IPS-18c (cell line): ENCODE measurements around the gene ZCWPW1.
A peak's percentile ranks its signal among the peaks of the same experiment; 100 is the strongest.
"Not testable (repeated sequence)": the region's sequence is repeated elsewhere in the genome, so short reads cannot be mapped to it uniquely, and the experiment has no call there.

Experiments
- H3K4me3 ChIP-seq: 2 replicates; pipeline ENCODE4 v1.7.0; 2013; ENCODE audit warnings: low read depth, mild to moderate bottlenecking, low read length, moderate library complexity; ENCODE audit not compliant: insufficient read depth
- H3K9me3 ChIP-seq: one replicate; pipeline ENCODE4 v1.6.1; 2013; ENCODE audit warnings: mild to moderate bottlenecking, low read length, moderate library complexity; ENCODE audit not compliant: control insufficient read depth, insufficient read depth

Gene ZCWPW1

DNA sequence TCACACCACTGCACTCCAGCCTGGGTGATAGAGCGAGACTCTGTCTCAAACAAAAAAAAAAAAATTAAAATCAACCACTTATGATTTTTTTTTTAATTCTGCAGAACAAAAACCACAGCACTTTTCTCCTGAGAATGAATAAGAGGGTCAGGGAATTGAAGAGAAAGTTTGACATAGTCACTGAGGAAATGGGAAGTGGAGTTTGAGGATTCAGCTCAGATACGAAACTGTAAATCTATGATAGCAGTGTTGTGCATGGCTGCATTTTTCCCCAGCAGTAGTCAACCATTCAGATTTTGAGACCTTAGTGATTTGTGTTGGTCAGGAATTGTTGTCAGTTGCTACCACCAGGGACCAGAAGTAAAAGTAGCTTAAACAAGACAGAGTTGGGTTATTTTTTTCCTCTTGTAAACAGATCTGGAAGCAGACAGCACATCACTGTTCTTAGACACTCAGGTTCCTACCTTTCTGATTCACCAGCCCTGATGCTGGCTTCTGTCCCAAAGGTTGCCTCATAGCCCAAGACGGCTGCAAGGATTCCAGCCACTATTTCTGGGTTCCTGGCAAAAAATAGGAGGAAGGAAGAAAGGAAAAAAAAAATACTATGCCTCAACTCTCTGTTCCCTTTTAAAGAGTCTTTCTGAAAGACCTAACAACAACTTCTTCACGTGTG lies 35.1 kb downstream of the ZCWPW1 start:
- no peak overlapping the region for H3K4me3 ChIP-seq

GRCh38 chr7:100390286-100391009 lies 38.1 kb downstream of the ZCWPW1 start:
- Histone ChIP-seq H3K4me3 (no peak overlapping the region), H3K9me3 (no peaks in the 10 kb centered on the region)

More for the DNA sequence above, 35.1 kb downstream of the ZCWPW1 start:
- no peaks in the 10 kb centered on the region for H3K9me3 ChIP-seq

DNA sequence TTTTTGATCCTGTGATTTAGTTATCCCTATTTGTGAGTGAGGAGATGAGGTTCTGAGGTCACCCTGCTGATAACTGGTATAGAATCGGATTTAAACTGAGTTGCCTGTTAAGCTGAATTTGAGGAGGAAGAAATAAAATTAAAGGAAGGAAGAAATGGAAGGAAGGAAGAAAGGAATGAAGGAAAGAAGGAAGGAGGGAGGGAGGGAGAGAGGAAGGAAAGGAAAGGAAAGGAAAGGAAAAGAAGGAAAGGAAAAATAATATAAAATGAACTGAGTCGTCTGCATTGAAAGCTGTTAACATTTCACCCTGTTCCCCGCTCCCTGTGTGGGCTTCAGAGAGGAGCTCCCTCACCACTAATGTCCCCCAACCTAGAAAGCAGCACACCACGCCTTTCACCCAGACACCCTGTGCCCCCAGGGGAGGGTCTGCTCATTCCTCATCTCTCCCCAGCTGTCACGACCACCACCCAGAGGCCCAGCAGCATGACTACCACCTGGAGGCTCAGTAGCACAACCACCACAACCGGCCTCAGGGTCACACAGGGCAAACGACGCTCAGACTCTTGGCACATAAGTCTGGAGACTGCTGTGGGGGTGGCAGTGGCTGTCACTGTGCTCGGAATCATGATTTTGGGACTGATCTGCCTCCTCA lies 38.9 kb downstream of the ZCWPW1 start:
- Histone ChIP-seq H3K4me3 (no peak overlapping the region), H3K9me3 (no peaks in the 10 kb centered on the region)

DNA sequence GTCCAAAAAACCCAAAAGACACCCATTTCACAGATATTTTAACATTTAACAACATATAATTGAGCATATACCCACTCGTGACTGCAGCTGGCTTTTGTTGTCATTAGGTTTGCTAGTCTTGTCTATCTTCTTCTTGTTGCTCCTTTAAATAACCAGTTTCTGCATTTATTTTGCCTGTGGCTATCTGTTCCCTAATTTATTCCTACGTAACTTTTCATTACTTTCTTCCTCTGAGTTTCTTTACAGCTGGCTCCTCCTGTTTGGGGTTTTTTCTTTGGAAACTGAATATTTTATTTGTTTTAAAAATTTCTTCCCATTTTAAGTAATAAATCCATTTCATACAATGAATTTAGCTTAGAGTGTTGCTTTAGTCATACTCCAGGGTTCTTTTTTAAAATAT lies 40.8 kb downstream of the ZCWPW1 start:
- Histone ChIP-seq H3K4me3 (no peak overlapping the region), H3K9me3 (no peaks in the 10 kb centered on the region)

- Histone ChIP-seq H3K9me3 (peaks cover 1% of the 10 kb centered on the region), H3K4me3 (no peak overlapping the region)
Observed at GRCh38 chr7:100386940-100387339, 41.6 kb downstream of the ZCWPW1 start.

- H3K4me3 ChIP-seq, result no peak overlapping the region
- peaks cover 2% of the 10 kb centered on the region for H3K9me3 ChIP-seq
Observed at GRCh38 chr7:100384628-100385294, 43.7 kb downstream of the ZCWPW1 start.

DNA sequence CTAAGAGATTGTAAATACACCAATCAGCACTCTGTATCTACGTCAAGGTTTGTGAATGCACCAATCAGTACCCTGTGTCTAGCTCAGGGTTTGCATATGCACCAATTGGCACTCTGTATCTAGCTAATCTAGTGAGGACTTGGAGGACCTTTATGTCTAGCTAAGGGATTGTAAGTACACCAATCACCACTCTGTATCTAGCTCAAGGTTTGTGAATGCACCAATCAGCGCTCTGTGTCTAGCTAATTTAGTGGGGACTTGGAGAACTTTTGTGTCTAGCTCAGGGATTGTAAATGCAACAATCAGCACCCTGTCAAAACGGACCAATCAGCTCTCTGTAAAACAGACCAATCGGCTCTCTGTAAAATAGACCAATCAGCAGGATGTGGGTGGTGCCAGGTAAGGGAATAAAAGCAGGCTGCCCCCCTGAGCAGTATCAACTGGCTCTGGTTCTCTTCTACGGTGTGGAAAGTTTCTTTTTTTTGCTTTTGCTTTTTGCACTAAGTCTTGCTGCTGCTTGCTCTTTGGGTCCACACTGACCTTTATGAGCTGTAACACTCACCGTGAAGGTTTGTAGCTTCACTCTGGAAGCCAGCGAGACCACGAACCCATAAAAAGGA lies 46.2 kb downstream of the ZCWPW1 start:
- not testable (repeated sequence) for H3K4me3 ChIP-seq, H3K9me3 ChIP-seq

- H3K4me3 ChIP-seq, result peak overlapping the region; percentile 28; the same call in 1 of the 2 replicates
- H3K9me3 ChIP-seq, result not testable (repeated sequence)
Observed at GRCh38 chr7:100381531-100382233, 46.8 kb downstream of the ZCWPW1 start.

- Histone ChIP-seq H3K9me3 (peaks cover 2% of the 10 kb centered on the region), H3K4me3 (no peak overlapping the region)
Observed at GRCh38 chr7:100380196-100380595, 48.3 kb downstream of the ZCWPW1 start.

GRCh38 chr7:100378114-100378755 lies 50.3 kb downstream of the ZCWPW1 start:
- H3K9me3 ChIP-seq, result peaks cover 2% of the 10 kb centered on the region
- no peak overlapping the region for H3K4me3 ChIP-seq

DNA sequence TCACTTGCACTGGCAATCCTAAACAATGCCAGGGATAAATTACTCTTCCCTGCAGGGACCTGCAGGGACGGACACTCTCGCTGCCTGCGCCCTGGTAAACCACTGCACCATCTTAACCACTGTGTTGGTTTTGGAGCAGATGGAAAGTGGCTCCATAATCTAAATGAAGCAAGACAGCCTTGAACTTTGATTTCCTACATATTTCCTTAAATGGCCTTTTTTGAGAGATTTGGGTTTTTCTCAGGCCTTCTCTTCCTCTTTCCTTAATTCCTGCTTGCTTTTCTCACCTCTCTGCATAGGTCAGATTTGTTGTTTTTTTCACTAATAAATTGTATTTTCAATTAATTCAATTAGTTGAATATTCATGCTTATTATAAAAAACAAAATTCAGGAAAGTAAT lies 52.4 kb downstream of the ZCWPW1 start:
- Histone ChIP-seq H3K9me3 (no peaks in the 10 kb centered on the region), H3K4me3 (no peak overlapping the region)

- Histone ChIP-seq H3K9me3 (no peaks in the 10 kb centered on the region), H3K4me3 (no peak overlapping the region)
Observed at GRCh38 chr7:100374601-100375000, 53.9 kb downstream of the ZCWPW1 start.

DNA sequence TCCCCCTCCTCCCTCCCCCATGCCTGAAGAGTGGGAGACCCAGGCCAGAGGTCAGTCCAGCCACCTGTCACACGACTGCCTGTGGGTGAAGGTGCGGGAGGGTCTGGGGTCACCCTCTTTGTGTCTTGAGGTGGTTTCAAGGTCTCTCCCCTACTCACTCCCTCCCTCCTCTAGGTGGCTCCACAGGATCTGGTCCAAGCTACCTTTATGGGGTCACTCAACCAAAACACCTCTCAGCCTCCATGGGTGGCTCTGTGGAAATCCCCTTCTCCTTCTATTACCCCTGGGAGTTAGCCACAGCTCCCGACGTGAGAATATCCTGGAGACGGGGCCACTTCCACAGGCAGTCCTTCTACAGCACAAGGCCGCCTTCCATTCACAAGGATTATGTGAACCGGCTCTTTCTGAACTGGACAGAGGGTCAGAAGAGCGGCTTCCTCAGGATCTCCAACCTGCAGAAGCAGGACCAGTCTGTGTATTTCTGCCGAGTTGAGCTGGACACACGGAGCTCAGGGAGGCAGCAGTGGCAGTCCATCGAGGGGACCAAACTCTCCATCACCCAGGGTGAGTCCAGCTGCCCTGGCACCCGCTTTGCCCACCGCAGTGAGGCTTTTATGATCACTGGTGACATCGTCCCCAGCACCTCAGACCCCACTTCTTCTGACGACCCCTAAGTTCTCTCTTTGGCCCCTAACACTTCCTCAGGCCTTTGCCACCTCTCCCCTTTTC lies 54.5 kb downstream of the ZCWPW1 start:
- H3K4me3 ChIP-seq, H3K9me3 ChIP-seq: not testable (repeated sequence)

GRCh38 chr7:100373261-100373831 lies 55.2 kb downstream of the ZCWPW1 start, which contains the start of gene PILRA:
TSS of gene PILRA (plus strand) at chr7:100373487. CDS start at chr7:100373657, 170 bp downstream.
- Histone ChIP-seq H3K4me3 (no peak within 1 kb of the TSS), H3K9me3 (no peaks in the 10 kb centered on the region)

DNA sequence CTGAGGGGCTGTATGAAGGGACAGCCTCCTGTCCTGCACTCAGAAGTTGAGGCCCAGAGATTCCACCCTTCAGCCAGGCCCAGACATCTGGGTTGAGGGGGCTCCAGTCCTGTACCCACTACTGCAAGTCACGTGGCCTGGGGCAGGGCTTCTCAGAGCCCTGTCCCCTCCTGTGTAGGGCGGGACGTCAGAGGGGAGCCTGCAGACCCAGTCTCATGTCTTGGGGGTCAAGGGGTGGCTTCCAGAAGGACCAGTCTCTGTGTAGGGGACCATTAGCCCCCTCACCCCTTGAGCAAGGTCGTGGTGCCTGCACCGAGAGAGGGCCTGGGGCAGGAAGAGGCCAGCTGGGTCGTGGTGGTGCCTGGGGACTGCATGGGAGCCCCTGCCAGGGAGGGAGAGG lies 55.8 kb downstream of the ZCWPW1 start:
- H3K4me3 ChIP-seq, result no peak overlapping the region
- no peaks in the 10 kb centered on the region for H3K9me3 ChIP-seq
